Measurements from ENCODE around the gene MNX1.

MNX1 gene

GRCh38 chr7:156969972-156970420 lies 40.5 kb downstream of the MNX1 start:
- no peak for DNase-seq (ENCODE audit: low read depth)

- DNase-seq (ENCODE audit: low read depth): no peak
Observed at GRCh38 chr7:156968183-156968582, 42.3 kb downstream of the MNX1 start.

- DNase-seq (ENCODE audit: low read depth): no peak
Observed at GRCh38 chr7:156966387-156966786, 44.1 kb downstream of the MNX1 start.

- DNase-seq (ENCODE audit: low read depth): no peak
Observed at GRCh38 chr7:156964971-156965370, 45.5 kb downstream of the MNX1 start.

- no peak for DNase-seq (ENCODE audit: low read depth)
Observed at GRCh38 chr7:156963472-156963871, 47.0 kb downstream of the MNX1 start.

GRCh38 chr7:156962897-156963296 lies 47.6 kb downstream of the MNX1 start:
- no peak for DNase-seq (ENCODE audit: low read depth)

GRCh38 chr7:156962145-156962544 lies 48.3 kb downstream of the MNX1 start:
- no peak for DNase-seq (ENCODE audit: low read depth)

- DNase-seq (ENCODE audit: low read depth): no peak
Observed at GRCh38 chr7:156956727-156957126, 53.7 kb downstream of the MNX1 start.

- DNase-seq (ENCODE audit: low read depth): no peak
Observed at GRCh38 chr7:156954941-156955340, 55.5 kb downstream of the MNX1 start.
